Measurements from ENCODE around the gene DCST1.

The DCST1 gene

DNA sequence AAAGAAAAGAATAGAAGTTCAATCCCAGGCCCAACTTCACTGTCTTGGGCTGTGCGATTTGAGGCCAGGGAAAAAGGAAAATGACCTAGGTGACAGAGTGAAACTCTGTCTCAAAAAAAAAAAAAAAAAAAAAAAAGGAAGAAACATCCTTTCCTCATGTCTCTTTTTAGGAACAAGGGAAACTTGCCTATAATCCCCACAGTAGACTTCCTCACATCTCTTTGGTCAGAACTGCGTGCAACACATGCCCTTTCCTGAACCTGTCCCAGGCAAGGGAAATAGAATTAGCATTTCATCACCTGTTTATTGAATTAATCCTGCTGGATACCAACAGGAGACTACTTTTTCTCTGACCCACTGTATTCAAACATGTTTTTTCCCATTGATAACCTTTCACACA is 2.3 kb downstream of the DCST1 start:
- DNase-seq (ENCODE audit: low read depth), result no peak

DNA sequence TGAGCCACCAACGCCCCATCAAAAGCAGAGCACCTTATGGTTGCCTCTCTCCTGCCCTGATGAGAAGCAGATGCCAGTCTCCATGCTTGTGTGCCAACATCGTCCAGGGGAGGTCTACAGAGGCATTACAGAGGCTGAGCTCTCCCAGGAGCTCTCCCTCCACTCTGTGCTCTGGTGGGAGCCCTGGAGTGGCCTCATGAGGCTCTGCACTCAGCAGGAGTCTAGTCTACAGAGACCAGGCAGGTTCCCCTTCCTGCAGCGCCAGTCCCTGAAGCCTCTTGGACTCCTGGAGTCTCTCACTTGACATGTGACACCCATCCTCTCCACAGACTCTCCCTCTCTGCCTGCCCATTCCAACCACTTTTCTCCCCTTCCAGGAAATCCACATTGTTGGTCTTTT is 3.4 kb downstream of the DCST1 start:
- no peak for DNase-seq (ENCODE audit: low read depth)

DNA sequence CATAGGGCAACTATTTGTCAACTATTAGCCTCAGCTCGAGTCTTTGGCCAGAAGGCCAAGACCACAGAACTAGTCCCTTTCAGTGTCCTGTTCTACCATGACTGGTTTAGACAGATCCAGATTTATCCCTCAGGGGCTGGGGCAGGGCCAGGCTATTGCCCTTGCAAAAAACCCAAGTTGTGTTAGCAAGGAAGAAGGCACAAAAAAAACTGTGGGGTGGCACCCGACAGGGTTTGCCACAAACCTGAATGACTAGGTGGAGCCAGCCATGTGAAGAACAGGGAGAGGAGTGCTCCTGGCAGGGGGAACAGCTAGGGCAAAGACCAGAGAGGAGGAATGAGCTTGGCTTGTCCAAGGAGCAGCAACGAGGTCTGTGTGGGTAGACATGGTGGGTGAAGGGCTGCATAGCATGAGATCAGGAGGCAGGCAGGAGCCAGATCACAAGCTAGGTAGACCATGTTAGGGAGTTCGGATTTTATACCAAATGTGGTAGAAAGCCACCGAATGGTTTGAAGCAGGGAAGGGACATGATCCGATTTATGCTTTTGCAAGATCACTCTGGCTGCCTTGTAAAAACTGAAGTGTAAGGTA is 4.3 kb downstream of the DCST1 start:
- no peak for DNase-seq (ENCODE audit: low read depth)

DNA sequence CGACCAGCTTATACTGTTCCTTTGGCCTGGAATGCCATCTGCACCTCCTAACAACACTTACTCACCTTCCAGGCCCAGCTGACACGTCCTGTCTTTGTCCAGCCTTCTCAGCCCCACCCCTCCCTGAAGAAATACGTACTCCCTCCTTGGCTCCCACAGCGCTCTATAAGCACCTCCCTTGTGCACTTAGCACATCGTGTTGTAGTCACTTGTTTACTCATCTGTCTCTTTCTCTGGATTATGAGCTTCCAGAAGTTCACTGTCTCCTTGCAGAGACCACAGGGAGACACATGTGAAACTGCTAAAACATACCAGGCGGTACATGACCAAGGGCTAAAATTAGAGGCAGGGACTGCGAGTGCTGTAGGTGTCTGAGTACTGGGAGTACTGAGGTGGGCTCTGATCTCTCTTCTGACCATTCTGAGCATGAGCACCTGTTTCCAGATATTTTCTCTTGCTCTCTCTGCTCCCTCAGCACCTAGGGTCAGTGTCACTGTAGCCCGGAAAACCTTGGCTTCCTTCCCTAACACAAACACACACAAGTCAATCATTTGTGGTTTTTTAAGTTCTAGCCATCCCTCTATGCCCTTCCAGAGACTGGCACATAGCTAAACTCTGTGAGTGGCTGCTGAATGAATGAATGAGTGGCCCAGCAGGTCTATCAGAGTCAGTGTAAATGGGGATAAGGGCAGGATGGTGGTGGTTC is 5.1 kb downstream of the DCST1 start:
- DNase-seq (ENCODE audit: low read depth), result no peak

DNA sequence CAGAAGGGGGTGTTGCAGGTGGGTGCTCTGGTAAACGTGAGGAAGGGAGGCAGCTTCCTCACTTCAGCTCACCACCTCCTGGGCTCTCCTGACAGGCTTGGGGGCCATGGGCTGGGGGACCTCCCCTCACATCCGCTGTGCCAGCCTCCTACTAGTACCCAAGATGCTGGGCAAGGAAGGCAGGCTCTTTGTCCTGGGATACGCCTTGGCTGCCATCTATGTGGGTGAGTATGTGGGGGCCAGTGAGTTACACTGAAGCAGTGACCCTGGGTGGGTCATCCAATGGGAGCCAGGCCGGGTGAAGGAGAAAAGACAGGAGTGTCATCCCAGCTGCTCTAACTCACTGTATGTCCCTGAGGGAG is 5.7 kb downstream of the DCST1 start:
- DNase-seq (ENCODE audit: low read depth), result no peak

DNA sequence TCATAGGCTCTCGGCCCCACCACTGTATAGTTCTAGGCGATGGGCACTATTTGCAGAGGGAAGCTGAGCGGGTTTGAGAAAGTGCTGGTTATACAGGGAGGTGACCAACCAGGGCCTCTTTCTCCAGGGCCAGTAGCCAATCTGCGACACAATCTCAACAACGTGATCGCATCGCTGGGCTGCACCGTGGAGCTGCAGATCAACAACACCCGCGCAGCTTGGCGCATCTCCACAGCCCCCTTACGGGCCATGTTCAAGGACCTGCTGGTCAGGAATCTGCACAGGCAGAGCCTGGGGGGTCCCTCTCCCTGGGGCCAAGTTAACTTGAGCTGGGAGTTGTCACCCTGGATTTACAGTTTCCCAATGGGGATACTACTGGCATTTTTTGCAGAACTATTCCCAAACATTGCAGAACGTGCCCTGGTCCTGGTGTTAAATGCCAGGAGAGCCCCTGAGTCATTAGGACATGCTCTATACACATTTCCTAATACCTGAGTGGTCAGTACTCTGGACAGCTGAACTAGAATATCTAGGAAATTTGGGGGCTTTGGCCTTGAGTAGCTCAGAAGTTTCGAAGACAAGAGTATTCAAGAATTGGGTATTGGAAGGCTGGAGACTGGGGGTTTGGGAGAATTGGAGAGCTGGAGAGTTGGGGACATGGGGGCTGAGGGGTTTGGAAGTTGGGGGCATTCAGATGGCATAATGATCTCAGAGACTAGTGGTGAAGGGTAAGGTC is 6.9 kb downstream of the DCST1 start:
- DNase-seq (ENCODE audit: low read depth), result no peak

DNA sequence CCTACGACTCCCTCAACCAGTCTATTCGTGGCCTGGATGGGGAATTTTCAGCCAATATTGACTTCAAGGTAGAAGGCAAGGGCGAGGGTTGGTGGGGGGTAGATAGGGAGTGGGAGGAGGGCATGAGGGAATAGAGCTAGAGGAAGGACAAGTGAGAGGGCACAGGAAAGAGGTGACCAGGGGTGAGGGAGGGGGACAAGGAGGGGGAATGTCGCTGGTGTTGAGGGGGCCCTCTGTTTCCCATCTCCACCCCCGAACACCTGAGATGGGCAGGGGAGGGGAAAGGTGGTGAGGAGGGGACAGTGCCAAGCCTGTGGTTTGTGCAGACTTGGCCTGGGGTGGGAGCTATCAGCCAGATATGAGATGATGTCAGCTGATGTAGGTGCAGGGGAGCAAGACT is 9.2 kb downstream of the DCST1 start:
- DNase-seq (ENCODE audit: low read depth), result no peak

DNA sequence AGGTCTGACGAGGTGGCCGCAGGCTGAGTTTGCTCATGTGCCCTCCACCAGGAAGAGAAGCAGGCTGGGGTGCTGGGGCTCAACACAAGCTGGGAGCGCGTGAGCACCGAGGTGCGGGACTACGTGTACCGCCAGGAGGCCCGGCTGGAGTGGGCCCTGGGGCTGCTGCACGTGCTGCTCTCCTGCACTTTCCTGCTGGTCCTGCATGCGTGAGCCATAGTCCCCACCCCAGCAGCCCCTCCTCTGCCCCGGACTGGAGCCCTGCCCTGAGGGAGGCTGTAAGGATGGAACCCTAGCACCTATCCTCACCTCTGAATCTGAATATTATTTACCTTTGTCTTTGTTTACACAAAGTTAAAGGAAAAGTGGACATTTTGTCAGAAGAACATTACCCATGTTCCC is 9.7 kb downstream of the DCST1 start:
- no peak for DNase-seq (ENCODE audit: low read depth)

DNA sequence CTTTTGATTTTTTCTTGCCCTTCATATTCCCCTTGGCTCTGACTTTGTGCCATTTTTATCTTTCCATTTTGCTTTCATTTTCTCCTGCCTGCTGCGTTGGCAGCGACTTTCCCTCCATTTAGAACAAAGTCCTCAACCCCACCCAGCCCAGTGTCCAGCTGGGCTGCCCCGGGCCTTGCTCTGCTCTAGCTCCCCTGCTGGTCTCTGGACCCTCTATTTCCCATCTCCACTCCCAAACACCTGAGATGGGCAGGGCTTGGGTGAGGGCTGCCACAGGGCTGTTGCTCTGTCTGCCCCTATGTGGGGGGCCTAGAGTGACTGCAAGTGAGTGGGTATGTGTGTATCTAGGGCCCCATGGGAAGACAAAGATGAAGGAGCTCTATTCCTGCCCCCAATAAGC is 10.2 kb downstream of the DCST1 start:
- no peak for DNase-seq (ENCODE audit: low read depth)

DNA sequence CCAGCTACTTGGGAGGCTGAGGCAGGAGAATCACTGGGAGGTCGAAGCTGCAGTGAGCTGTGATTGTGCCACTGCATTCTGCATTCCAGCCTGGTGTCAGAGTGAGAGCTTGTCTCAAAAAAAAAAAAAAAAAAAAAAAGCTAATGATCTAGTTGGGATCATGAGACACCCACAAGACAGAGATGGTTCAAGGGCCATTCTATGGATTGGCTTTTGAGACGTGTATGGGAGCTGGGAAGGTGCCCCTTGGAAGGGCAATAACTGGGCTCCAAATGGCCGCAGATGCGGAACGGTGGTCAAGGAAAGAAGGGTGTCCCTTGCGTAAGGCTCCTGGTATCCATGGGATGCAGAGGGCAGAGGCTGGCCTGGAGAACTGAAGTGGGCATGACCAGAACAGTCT is 10.7 kb downstream of the DCST1 start:
- no peak for DNase-seq (ENCODE audit: low read depth)

DNA sequence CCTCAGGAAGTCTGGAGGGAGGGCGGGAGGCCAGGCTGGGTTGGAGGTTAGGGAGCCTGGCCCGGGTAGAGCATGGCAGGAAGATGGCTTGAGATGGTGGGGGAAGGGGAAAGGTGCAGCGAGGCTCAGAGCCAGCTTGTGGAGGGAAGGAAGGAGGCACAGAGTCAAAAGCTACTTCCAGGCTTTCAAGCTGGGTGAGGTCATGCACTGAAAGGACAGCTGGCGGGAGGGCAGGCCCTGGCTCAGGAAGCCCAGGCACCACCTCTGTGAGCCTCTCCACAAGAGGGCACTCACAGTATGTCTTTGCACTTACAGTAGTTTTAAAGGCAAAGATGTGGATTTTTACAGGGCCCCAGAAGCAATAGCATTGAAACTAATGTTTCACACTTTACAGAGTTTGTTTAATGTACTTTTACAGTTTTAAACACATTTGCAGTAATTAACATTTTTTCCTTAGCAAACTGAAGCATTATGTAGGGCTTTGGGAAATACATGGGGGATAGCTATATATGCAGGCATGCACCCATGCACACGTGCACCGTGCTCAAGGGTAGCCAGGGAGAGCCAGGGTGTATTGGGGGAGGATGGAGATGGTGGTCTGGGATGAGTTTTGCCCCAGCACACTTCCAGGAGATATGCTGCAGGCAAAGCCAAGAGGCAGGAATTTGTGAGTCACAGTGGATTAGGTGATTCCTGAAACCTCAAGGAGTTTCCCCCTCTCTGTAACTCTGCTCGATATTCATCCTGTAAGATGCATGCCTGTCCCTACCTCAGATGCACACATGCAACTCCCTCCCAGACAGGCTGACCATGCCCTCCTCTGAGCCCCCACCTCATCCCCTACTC is 11.4 kb downstream of the DCST1 start:
- peak; percentile 30 for DNase-seq (ENCODE audit: low read depth)

DNA sequence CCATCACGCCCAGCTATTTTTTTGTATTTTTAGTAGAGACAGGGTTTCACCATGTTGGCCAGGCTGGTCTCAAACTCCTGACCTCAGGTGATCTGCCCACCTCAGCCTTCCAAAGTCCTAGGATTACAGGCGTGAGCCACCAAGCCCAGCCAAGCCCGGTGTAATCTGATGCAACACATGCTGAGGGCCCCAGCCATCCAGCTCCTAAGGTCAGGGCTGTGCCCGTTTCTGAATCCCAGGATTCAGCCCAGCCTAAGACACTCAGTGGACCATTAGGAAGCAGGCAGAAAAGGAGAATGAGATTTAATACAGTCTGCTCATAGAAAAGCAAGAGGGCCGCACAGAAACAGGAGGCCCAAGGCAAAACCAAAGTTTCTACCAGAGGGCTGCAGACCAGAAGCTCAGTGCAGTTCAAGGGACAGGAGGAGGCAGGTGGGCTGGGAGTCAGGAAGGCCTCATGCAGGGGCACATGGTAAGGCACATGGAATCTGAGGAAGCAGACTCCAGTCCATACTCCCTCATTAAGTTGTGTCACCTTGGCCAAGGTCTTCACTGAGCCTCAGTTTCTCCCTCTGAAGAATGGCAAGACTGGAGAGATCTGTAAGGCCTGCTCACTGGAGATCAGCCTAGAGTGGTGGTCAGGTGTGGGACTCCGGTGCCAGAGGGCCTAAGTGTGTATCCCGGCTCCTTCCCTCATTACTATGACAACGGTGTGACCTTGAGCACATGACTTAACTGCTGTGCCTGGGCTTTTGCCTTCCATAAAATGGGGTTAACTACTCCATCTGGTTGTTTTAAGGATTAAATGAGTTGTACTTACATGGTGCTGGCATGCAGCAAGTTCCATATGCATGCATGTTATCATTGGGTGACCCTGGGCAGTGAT is 15.1 kb downstream of the DCST1 start:
- DNase-seq (ENCODE audit: low read depth), result no peak

DNA sequence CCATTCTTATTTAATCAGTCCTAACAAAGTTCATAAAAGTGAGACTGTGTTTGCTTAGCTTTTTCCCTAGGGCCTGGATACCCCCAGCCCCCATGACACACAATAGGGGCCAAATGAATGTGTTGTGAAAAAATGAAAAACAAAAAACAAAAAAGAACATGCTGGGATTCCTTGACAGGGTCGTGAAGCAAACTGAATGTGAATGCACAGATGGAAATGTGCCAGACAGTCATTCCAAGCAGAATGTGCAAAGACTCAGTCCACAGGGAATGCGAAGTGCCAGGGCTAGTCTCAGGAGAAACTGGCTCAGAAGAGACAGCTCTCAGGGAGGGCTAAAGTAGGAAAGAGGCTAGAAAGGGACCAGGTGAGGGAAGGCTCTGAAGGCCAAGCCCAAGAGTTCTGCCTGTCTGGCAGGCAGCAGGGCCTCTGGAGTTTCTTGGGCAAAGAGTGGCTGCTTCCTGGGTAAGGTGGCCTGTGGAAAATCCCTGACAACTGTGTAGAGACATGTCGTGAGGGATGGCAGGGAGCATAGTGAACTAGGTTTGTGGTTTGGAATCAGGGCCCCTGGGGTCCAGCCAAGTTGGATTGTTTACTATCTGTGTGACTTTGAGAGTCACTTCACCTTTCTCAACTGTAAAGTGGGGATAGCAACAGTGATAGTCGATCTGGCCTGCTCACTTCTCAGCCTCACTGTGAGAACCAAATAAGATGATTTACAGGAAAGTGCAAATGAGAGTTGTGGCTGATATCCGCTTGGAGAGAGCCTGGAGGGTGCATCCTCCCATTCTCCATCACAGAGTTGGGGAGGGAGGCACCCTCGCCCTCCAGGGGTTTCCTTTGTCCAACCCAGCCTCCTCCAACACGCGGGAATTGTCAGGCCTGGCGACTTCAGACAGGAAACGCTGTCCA is 16.3 kb downstream of the DCST1 start:
- DNase-seq (ENCODE audit: low read depth), result no peak

DNA sequence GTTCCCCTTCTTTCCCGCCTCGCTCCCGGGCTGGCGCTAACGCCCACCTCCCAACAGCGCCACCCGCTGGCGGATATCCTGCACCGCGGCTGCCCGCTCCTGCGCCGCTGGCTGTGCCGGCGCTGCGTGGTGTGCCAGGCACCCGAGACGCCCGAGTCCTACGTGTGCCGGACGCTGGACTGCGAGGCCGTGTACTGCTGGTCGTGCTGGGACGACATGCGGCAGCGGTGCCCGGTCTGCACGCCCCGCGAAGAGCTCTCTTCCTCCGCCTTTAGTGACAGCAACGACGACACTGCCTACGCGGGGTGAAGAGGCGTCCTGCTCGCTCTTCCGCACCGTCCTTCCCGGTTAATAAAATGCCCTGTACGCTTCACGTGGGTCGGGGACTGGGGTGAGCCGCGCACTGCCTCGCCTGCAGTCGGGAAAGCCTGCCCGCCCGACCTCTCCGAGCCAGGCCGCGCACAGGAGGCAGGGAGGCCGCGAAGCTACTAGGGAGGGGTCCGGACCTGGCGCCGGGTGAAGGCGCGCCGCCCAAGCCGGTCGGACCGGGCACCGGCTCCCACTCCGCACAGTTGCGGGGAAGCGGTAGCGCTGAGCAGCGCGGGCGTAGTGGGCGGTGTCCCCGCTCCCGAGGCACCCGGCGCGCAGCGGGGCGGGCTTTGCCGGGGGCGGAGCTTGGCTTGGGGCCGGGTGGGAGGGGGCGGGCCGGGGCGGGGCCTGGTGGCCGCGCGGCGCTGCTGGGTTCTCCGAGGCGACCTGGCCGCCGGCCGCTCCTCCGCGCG is 17.1 kb downstream of the DCST1 start, which contains the start of gene ADAM15:
TSS of gene ADAM15 (plus strand) at position 757 of the 782 bp plus-strand sequence. CDS start 71 bp downstream, outside the sequence.
- peak; percentile 74 for DNase-seq (ENCODE audit: low read depth)

DNA sequence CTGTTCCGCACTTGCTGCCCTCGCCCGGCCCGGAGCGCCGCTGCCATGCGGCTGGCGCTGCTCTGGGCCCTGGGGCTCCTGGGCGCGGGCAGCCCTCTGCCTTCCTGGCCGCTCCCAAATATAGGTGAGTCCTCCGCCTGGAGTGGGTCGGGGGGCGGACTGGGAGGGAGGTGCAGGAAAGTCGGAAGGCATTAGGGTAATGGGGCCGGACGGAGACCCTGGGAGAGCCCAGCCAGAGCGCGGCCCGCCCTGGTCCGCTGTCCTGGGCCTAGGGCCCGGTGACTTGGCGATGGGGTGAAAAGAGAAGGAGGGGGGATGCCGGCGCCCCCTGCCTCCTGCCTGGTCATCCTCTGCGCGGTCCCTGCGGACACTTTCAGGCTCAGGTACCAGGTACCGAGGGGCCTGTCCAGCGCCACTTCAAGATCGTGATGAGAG is 17.7 kb downstream of the DCST1 start:
- no peak for DNase-seq (ENCODE audit: low read depth)

DNA sequence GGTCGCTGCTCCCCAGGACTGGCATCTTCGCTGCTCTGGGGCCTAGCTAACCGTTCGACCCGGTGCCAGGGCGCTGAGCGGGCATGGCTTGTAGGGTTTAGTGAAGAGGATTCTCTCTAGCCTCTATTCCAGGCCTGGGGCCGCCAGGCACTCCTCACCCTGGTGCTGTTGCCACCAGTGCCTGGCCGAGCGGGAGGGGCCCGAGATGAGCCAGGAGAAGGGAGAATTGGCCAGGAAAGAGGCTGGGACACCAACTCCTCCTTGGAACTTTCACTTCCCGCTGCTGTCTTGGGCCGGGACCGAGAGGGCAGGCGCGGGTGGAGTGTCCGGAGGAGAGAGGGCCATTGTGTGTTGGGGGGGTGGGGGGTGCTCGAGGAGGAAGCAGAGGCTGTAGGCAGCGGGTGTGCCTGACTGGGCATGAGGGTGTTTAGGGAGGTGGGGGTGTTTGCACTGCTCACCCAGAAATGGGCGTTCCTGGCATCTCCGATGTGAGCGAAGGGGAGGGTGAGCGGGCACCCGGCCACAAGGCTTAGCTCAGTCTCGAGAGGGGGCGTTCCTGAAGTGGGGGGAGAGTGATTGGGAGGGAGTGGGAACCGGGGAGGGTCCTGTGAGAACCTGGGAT is 18.3 kb downstream of the DCST1 start:
- DNase-seq (ENCODE audit: low read depth), result peak; percentile 26

DNA sequence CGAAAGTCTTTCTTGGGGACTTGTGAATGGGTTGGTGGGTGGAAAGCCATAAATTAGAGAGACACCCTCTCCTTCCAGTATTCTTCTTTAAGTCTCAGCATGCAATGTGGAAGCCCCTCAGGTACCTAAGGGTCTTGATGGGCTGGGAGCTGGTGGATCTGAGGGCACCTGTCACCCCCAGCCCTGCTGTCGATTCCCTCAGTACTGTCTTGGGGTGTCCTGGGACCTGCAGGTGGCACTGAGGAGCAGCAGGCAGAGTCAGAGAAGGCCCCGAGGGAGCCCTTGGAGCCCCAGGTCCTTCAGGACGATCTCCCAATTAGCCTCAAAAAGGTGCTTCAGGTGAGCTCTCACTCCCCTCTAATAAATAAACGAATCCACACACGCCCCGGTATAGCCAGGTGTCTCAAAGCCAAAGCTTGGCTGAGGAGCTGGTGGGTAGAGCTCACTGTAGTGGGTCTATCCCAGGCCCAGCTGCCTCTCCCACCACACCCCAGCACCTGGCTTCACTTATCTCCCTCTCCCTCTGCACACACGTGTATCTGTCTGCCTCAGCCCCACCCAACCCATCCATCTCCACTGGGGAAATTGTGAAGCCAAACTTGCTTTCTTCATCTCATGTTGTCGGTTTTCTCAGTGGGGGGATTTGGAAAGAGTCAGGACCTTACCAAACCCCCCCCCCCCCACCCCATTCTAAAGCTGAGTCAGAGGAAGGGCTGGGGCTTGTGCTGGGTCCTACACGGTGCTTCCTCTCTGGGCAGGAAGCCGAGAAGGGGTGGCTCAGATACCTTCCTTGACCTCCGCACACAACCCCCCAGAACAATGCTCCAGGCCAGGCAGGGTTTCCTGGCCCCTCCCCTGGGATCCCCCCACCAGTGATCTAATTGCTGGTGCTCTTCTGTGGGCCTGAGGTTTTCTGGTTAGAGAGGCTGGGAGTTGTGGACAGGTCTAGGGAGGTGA is 19.1 kb downstream of the DCST1 start:
- no peak for DNase-seq (ENCODE audit: low read depth)
